GM12891 (cell line): Measurements from ENCODE around the gene AMBP.

ENCODE experiments used
- DNase-seq: peaks from one replicate; pipeline ENCODE4 v3.0.0; 2011; ENCODE audit warnings: low spot score; ENCODE audit not compliant: insufficient read length
- FAIRE-seq: peaks from 2 replicates; lab custom pipeline; 2011; peaks lifted over from hg19 to GRCh38; lab: Jason Lieb, UNC
- PAX5 ChIP-seq: IDR thresholded peaks from 2 replicates; pipeline ENCODE4 v1.6.1; 2011; ENCODE audit warnings: low read length, moderate library complexity, mild to moderate bottlenecking; ENCODE audit not compliant: insufficient read depth, severe bottlenecking
- POLR2A ChIP-seq: IDR thresholded peaks from 2 replicates; pipeline ENCODE4 v1.6.1; 2011; ENCODE audit warnings: low read depth, low read length, control low read depth
- POLR2AphosphoS5 ChIP-seq: IDR thresholded peaks from 2 replicates; pipeline ENCODE4 v1.6.1; 2011; ENCODE audit warnings: low read depth, low read length, control low read depth
- POU2F2 ChIP-seq: IDR thresholded peaks from 2 replicates; pipeline ENCODE4 v1.6.1; 2011; ENCODE audit warnings: low read depth, mild to moderate bottlenecking, control low read depth, low read length, moderate library complexity
- SPI1 ChIP-seq: IDR thresholded peaks from 2 replicates; pipeline ENCODE4 v1.6.1; 2011; ENCODE audit warnings: low read depth, low read length, control low read depth
- TAF1 ChIP-seq: IDR thresholded peaks from 2 replicates; pipeline ENCODE4 v1.6.1; 2011; ENCODE audit warnings: low read depth, low read length, control low read depth

Gene AMBP

GRCh38 chr9:114015607-114016006 is 62.5 kb downstream of the AMBP start:
- DNase-seq (no peak), FAIRE-seq (no peak)
- TF ChIP-seq TAF1 (no peak), POLR2A (no peak), SPI1 (no peak), PAX5 (no peak), POLR2AphosphoS5 (no peak)

DNA sequence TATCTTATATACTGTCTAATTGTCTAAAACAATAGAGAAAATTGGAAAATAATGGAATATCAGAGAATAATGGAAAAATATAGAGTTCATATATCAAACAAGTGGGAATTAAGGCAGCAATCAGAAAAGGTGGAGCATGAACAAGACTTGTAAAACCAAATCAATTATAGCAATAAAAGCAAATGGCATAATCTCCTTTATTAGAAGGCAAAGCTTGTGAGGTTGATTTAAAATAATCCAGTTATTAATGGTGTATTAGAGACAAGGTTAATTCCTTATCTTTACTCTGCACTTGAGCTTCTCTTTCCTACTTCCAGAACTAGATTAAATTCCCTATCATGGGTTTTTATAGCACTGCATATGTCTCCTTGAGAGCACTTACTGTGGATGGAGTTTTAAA is 64.1 kb downstream of the AMBP start:
- TF ChIP-seq POU2F2 (no peak), SPI1 (no peak), TAF1 (no peak), PAX5 (no peak), POLR2A (no peak), POLR2AphosphoS5 (no peak)
- DNase-seq: no peak

DNA sequence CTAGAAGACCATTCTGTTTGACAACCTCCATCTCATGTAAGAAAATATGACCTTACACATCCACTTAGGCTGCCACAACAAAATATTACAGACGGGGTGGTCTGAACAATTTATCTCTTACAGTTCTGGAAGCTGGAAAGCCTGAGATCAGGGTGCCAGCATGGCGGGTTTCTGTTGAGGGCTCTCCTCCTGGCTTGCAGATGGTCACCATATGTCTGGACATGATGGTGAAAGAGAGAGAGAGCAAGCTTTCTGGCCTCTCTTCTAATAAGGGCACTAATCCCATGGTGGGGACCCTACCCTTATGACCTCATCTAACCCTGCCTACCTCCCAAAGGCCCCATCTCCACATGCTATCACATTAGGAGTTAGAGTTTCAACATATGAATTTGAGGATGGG is 66.0 kb downstream of the AMBP start:
- DNase-seq (no peak), FAIRE-seq (no peak)
- TF ChIP-seq PAX5: no peak
- TF ChIP-seq SPI1: no peak
- no peak for TF ChIP-seq POLR2A
- TF ChIP-seq POU2F2: no peak
- no peak for TF ChIP-seq TAF1
- TF ChIP-seq POLR2AphosphoS5: no peak

More for the DNA sequence above, 64.1 kb downstream of the AMBP start:
- no peak for FAIRE-seq

DNA sequence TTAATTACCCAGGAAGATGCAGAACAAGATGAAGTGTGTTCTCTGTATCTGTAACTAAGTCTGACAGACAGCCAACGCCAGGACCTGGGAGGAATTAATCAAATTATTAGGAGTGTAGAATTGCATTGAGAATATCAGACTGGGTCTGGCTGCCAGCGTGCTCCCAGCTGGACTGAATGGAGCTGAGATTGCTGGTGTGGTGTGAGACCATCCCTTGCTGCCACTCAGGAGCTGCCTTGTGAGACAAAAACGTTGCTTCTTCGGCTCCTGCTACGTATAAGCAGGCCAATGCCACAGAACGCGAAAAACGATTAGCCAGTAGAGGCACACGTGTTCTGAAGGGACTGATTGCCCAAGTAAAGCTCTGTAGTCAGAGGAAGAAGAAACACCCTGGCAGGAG is 66.8 kb downstream of the AMBP start:
- FAIRE-seq: no peak
- no peak for TF ChIP-seq TAF1
- no peak for TF ChIP-seq POLR2A
- TF ChIP-seq PAX5: no peak
- no peak for TF ChIP-seq SPI1
- no peak for TF ChIP-seq POLR2AphosphoS5
- no peak for TF ChIP-seq POU2F2
- no peak for DNase-seq
